Endothelial cell of umbilical vein (primary cell): Measurements from ENCODE around the gene WNT6.

ENCODE experiments used
- CTCF ChIP-seq, 2 donors: IDR thresholded peaks; 1 replicate in 1 of 2; 2 replicates in 1 of 2; pipeline ENCODE4 v1.5.1; 2011; ENCODE audit warnings: low read length in 2 of 2, mild to moderate bottlenecking in 2 of 2, moderate library complexity in 2 of 2, control low read depth in 1 of 2, inconsistent platforms in 1 of 2, low read depth in 1 of 2; ENCODE audit not compliant: insufficient read depth in 1 of 2; ENCODE audit errors: extremely low read depth in 1 of 2
- EZH2 ChIP-seq: IDR thresholded peaks from 2 replicates; pipeline ENCODE4 v1.6.1; 2012; ENCODE audit warnings: borderline replicate concordance, low read depth, mild to moderate bottlenecking, moderate library complexity, low read length, inconsistent platforms; ENCODE audit not compliant: severe bottlenecking
- GATA2 ChIP-seq: IDR thresholded peaks from 2 replicates; pipeline ENCODE4 v1.7.0; 2011; ENCODE audit warnings: low read depth, mild to moderate bottlenecking, moderate library complexity, mixed read lengths, low read length; ENCODE audit not compliant: insufficient read length, insufficient read depth
- POLR2A ChIP-seq: IDR thresholded peaks from 2 replicates; pipeline ENCODE4 v1.6.1; 2012; ENCODE audit warnings: low read depth, mild to moderate bottlenecking, control low read depth, low read length
- POLR2AphosphoS5 ChIP-seq: IDR thresholded peaks from 2 replicates; pipeline ENCODE4 v1.6.1; 2012; ENCODE audit warnings: low read depth, mild to moderate bottlenecking, control low read depth, low read length, moderate library complexity; ENCODE audit not compliant: insufficient read depth

DNA sequence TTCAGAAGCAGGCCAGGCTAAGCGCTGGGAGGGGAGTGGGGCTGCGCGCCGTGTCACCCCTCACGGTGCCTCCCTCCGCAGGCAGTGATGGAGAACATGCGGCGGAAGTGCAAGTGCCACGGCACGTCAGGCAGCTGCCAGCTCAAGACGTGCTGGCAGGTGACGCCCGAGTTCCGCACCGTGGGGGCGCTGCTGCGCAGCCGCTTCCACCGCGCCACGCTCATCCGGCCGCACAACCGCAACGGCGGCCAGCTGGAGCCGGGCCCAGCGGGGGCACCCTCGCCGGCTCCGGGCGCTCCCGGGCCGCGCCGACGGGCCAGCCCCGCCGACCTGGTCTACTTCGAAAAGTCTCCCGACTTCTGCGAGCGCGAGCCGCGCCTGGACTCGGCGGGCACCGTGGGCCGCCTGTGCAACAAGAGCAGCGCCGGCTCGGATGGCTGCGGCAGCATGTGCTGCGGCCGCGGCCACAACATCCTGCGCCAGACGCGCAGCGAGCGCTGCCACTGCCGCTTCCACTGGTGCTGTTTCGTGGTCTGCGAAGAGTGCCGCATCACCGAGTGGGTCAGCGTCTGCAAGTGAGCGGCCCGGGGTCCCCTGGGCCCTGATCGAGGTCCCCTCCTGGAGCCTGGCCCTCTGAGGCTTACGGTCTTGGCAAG lies 33.2 kb downstream of the WNT6 start:
- TF ChIP-seq CTCF (IDR thresholded peaks at IDR 0.05; ENCODE audit: extremely low read depth in 1 of 2, insufficient read depth in 1 of 2, low read depth in 1 of 2, low read length in 2 of 2) (peak; percentile 44 to 58), POLR2AphosphoS5 (peak; percentile 40), POLR2A (no peak), EZH2 (peak; percentile 17), GATA2 (no peak)
